H1 (cell line): Measurements from ENCODE around the gene TRPV6.

Source experiments
- CTCF ChIP-seq, 3 experiments: IDR thresholded peaks; 1 replicate in 2 of 3; 2 replicates in 1 of 3; pipeline versions ENCODE4 v1.5.1 to v1.6.1; 2011; ENCODE audit warnings: low read length in 3 of 3, mild to moderate bottlenecking in 3 of 3, inconsistent platforms in 2 of 3, low read depth in 1 of 3, moderate library complexity in 1 of 3; ENCODE audit not compliant: insufficient read depth in 1 of 3; ENCODE audit errors: control extremely low read depth in 1 of 3
- EZH2 ChIP-seq: fragments of 200-600 bp; sonication (generic); IDR thresholded peaks from 2 replicates; pipeline ENCODE4 v1.7.1; 2012; ENCODE audit warnings: low read depth, mild to moderate bottlenecking, moderate library complexity, low read length, inconsistent platforms; ENCODE audit not compliant: severe bottlenecking
- POLR2AphosphoS5 ChIP-seq: IDR thresholded peaks from 2 replicates; pipeline ENCODE4 v1.6.1; 2011; ENCODE audit warnings: low read depth, low read length

DNA sequence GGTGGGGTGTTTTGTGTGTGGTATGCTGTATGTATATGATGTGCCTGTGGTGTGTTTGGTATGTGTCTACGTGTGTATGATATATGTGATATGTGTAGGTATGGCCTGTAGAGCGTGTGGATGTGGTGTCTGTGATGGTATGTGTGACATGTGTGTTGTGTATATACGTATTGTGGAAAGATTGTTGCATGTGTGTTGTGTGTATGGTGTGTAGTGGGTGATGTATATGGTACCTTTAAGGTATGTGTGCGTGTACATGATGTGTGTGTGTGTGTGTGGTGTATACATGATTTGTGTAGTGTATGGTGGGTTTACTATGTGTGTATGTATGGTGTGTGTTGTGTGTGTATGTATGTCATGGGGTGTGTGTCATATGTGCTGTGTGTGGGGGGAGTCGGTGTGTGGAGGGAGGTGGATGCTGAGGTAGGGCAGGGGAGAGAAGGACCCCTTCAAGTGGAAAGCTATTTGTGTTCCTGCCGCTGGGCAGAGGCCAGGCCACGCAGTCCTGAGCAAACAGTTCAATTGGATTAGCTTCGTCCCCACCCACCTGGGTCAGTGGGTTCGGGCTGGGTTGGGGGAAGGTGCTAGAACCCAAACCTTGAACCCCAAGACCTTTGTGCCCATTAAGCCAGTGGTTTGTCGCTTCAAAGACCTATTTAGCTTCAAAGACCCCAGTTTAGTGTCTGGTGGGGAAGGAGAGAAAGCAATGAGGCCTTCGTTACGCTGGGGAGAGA lies 1.9 kb upstream of the TRPV6 start:
- TF ChIP-seq POLR2AphosphoS5 (no peak), CTCF (IDR thresholded peaks at IDR 0.05; ENCODE audit: control extremely low read depth in 1 of 3, insufficient read depth in 1 of 3, low read depth in 1 of 3, low read length in 3 of 3) (no peak), EZH2 (no peak)
